Measurements from ENCODE around the gene VAX1.

GRCh38 chr10:117184296-117184695 is 46.2 kb upstream of the VAX1 start:
- no peak for TF ChIP-seq SIN3A (IDR thresholded peaks at IDR 0.05; ENCODE audit: borderline replicate concordance, low read depth, low read length)
- no peak for TF ChIP-seq CTCF (IDR thresholded peaks at IDR 0.05)
- TF ChIP-seq NRF1 (IDR thresholded peaks at IDR 0.05; ENCODE audit: low read depth, low read length): no peak
- TF ChIP-seq USF2 (IDR thresholded peaks at IDR 0.05; ENCODE audit: borderline replicate concordance, low read depth, low read length): no peak
- TF ChIP-seq PBX3 (IDR thresholded peaks at IDR 0.05): no peak
- no peak for TF ChIP-seq EZH2phosphoT487 (IDR thresholded peaks at IDR 0.05; ENCODE audit: borderline replicate concordance, low read depth)
- TF ChIP-seq POLR2AphosphoS5 (IDR thresholded peaks at IDR 0.05; ENCODE audit: low read depth, low read length): no peak

All from SK-N-SH (cell line).